HCT116 (cell line): ENCODE results near the gene CACNA1G.

Experiments used
- CTCF ChIP-seq, 3 experiments: fragments of 200-600 bp in 1 of 3; sonication (generic) in 1 of 3; IDR thresholded peaks in 2 of 3; conservative IDR thresholded peaks in 1 of 3; 2 replicates each; pipeline ENCODE4 v1.5.1; 2012 to 2017; ENCODE audit warnings: low read depth in 2 of 3, low read length in 2 of 3, antibody characterized with exemption in 1 of 3, borderline replicate concordance in 1 of 3, control low read depth in 1 of 3, mild to moderate bottlenecking in 1 of 3, mixed read lengths in 1 of 3, mixed run types in 1 of 3, moderate library complexity in 1 of 3; ENCODE audit not compliant: insufficient read depth in 1 of 3
- EGR1 ChIP-seq: IDR thresholded peaks from 2 replicates; pipeline ENCODE4 v1.6.1; 2012; ENCODE audit warnings: low read depth
- EZH2 ChIP-seq: fragments of 200-600 bp; sonication (generic); IDR thresholded peaks from 2 replicates; pipeline ENCODE4 v1.6.1; 2017; ENCODE audit warnings: antibody characterized with exemption, mixed run types
- EZH2phosphoT487 ChIP-seq: fragments of 200-600 bp; IDR thresholded peaks from 2 replicates; pipeline ENCODE4 v1.6.1; 2018; ENCODE audit warnings: antibody characterized with exemption, borderline replicate concordance
- POLR2A ChIP-seq: IDR thresholded peaks from 2 replicates; pipeline ENCODE4 v1.7.0; 2011; ENCODE audit warnings: borderline replicate concordance; ENCODE audit not compliant: insufficient read depth, insufficient read length; ENCODE audit errors: extremely low read depth
- POLR2AphosphoS5 ChIP-seq: IDR thresholded peaks from 2 replicates; pipeline ENCODE4 v1.6.1; 2011; ENCODE audit warnings: mild to moderate bottlenecking, low read depth, low read length, moderate library complexity
- TCF7L2 ChIP-seq: IDR thresholded peaks from 2 replicates; pipeline ENCODE4 v1.7.0; 2011; ENCODE audit warnings: borderline replicate concordance, inconsistent platforms; ENCODE audit not compliant: insufficient read depth, insufficient read length; ENCODE audit errors: extremely low read depth
- YY1 ChIP-seq: IDR thresholded peaks from 2 replicates; pipeline ENCODE4 v1.6.1; 2011; ENCODE audit warnings: low read length, low read depth, moderate library complexity, mild to moderate bottlenecking; ENCODE audit not compliant: insufficient replicate concordance; ENCODE audit errors: extremely low read depth
- ZNF274 ChIP-seq: fragments of 200-500 bp; sonication (Bioruptor generic); IDR thresholded peaks from 2 replicates; pipeline ENCODE4 v1.6.1; 2014; ENCODE audit warnings: mild to moderate bottlenecking, low read depth, low read length, inconsistent platforms
- TF ChIP-seq, protein P1 (sequence below): IDR thresholded peaks from 2 replicates; pipeline ENCODE4 v1.6.1; 2012; ENCODE audit warnings: low read depth

DNA sequence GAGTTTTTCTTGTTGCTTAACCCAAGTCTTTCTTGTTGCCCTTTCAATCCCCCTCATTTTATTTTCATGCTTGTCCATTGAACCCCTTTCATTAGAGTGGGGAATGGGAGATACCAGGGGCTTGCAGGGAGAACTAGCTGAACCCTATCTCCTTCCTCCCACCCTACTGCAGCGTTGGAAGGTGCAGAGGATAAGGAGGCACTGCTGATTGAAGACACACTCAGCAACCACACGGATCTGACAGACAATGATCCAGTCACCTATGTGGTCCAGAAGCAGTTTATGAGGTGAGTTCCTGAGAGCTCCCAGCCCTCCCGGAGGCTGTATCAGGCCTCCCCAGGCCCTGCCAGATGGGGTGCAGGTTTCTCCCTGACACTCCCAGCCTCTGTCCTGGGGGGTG lies 114.7 kb downstream of the CACNA1G start:
- TF ChIP-seq CTCF (IDR thresholded peaks at IDR 0.05 in 2 of 3, conservative IDR thresholded peaks at IDR 0.05 in 1 of 3; ENCODE audit: borderline replicate concordance in 1 of 3, insufficient read depth in 1 of 3, low read depth in 2 of 3, low read length in 2 of 3) (no peak), POLR2A (no peak), YY1 (no peak), EZH2phosphoT487 (no peak), EZH2 (no peak), TCF7L2 (no peak), POLR2AphosphoS5 (no peak), EGR1 (no peak), ZNF274 (no peak)
- TF ChIP-seq, protein P1, sequence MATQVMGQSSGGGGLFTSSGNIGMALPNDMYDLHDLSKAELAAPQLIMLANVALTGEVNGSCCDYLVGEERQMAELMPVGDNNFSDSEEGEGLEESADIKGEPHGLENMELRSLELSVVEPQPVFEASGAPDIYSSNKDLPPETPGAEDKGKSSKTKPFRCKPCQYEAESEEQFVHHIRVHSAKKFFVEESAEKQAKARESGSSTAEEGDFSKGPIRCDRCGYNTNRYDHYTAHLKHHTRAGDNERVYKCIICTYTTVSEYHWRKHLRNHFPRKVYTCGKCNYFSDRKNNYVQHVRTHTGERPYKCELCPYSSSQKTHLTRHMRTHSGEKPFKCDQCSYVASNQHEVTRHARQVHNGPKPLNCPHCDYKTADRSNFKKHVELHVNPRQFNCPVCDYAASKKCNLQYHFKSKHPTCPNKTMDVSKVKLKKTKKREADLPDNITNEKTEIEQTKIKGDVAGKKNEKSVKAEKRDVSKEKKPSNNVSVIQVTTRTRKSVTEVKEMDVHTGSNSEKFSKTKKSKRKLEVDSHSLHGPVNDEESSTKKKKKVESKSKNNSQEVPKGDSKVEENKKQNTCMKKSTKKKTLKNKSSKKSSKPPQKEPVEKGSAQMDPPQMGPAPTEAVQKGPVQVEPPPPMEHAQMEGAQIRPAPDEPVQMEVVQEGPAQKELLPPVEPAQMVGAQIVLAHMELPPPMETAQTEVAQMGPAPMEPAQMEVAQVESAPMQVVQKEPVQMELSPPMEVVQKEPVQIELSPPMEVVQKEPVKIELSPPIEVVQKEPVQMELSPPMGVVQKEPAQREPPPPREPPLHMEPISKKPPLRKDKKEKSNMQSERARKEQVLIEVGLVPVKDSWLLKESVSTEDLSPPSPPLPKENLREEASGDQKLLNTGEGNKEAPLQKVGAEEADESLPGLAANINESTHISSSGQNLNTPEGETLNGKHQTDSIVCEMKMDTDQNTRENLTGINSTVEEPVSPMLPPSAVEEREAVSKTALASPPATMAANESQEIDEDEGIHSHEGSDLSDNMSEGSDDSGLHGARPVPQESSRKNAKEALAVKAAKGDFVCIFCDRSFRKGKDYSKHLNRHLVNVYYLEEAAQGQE, result no peak
